B cell (primary cell): ENCODE measurements around the gene PPP6R3.
"Not testable (repeated sequence)": the region's sequence is repeated elsewhere in the genome, so short reads cannot be mapped to it uniquely, and the experiment has no call there.

ENCODE experiments used
- EZH2 ChIP-seq: IDR thresholded peaks from 2 replicates; pipeline ENCODE4 v1.6.1; 2012; ENCODE audit warnings: borderline replicate concordance, low read depth, mild to moderate bottlenecking, moderate library complexity, low read length; ENCODE audit not compliant: insufficient read depth, poor library complexity, severe bottlenecking
- TF ChIP-seq, protein P1 (sequence below): fragments of 200-600 bp; IDR thresholded peaks from one replicate; pipeline ENCODE4 v1.8.0; 2022; ENCODE audit warnings: antibody characterized with exemption, mild to moderate bottlenecking

DNA sequence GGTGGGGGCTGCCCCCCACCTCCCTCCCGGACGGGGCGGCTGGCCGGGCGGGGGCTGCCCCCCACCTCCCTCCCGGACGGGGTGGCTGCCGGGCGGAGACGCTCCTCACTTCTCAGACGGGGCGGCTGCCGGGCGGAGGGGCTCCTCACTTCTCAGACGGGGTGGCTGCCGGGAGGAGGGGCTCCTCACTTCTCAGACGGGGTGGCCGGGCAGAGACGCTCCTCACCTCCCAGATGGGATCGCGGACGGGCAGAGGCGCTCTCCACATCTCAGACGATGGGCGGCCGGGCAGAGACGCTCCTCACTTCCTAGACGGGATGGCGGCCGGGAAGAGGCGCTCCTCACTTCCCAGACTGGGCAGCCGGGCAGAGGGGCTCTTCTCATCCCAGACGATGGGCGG, 15.1 kb downstream of the PPP6R3 start:
- TF ChIP-seq, protein P1, sequence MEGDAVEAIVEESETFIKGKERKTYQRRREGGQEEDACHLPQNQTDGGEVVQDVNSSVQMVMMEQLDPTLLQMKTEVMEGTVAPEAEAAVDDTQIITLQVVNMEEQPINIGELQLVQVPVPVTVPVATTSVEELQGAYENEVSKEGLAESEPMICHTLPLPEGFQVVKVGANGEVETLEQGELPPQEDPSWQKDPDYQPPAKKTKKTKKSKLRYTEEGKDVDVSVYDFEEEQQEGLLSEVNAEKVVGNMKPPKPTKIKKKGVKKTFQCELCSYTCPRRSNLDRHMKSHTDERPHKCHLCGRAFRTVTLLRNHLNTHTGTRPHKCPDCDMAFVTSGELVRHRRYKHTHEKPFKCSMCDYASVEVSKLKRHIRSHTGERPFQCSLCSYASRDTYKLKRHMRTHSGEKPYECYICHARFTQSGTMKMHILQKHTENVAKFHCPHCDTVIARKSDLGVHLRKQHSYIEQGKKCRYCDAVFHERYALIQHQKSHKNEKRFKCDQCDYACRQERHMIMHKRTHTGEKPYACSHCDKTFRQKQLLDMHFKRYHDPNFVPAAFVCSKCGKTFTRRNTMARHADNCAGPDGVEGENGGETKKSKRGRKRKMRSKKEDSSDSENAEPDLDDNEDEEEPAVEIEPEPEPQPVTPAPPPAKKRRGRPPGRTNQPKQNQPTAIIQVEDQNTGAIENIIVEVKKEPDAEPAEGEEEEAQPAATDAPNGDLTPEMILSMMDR = not testable (repeated sequence)
- TF ChIP-seq EZH2 = not testable (repeated sequence)
